ENCODE data around the gene GIGYF2.

Gene GIGYF2

DNA sequence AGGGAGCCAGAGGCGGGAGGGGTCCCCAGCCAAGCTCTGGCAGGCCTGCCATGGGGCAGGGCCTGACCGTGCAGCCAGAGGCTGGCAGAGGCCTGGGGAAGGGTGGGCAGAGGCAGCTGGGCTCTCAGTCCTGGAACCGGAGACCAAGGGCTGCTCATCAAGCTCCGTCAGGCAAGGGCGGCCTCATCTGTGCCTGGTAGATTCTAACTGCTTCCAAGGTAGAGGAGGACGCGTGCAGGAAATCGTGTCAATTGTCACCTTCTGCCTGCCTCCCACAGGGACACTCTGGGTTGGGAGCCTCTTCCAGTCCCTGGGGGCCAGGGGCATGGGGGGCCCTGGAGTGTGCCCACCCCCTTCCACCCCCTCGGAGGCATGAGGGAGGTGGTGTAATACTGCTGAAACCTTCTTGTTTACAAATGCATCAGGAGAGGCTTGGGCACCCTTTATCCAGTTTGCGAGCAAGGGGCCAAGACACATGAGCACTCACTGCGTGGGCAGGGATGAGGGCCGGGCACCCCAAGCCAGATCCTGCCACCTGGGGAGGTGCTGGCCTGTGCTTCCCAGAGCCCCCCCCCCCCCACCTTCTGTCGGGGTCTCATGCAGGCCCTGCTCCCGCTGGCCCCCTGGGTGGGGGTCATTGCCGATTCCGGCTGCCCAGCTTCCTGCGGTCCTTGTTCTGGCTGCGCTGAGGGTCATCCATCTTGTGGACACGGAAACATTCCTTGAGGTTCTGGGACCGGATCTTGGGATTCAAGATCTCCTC, 181.9 kb downstream of the GIGYF2 start:
- DNase-seq (ENCODE audit: low read depth), result no peak

- no peak for DNase-seq (ENCODE audit: low read depth)
Observed at GRCh38 chr2:232879618-232880494, 182.7 kb downstream of the GIGYF2 start.

DNA sequence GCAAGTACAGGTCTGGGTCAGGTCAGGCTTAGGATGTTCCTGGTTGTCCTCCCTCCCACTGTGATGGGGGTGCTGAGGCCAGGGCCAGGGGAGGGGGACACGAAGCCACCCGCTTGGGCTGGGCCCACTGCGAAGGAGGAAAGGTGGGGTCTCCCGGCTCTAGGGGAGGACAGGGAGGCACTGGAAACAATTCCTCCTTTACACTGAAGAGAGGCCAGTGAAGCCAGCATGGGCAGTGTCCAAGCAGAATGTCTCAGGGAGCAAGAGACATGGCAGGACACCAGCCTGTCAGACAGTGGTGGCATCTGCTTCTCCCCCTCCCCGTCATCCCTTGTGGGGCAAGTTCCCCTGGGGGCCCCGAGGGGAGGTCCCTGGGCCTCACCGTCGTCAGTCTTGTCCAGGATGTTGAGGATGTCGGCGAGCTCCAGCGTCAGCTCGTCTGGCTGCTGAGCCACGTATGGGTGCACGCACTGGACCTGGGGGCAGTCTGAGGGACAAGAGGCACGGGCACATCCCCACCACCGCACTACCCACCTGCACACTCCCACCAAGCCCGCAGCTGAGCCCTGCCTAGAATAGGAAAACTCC, 183.7 kb downstream of the GIGYF2 start:
- DNase-seq (ENCODE audit: low read depth), result no peak

DNA sequence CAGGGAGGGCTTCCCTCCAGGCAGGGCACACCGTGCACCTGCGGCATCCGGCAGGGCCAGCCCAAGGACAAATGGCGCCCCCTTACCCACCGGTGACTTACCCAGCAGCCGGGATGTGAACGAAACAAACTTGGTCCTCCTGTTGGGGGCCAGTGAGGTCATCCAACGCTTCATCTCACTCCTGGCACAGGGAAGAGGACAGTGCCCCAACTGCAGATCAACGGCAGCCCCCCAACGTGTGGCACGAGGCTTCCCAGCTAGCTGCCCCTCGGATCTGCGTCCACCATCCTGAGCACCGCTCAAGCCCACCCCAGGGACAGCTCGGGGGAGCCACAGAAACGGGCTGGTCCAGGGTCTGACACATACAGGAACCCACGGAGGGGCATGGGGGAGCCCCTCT, 185.0 kb downstream of the GIGYF2 start:
- DNase-seq (ENCODE audit: low read depth), result no peak

DNA sequence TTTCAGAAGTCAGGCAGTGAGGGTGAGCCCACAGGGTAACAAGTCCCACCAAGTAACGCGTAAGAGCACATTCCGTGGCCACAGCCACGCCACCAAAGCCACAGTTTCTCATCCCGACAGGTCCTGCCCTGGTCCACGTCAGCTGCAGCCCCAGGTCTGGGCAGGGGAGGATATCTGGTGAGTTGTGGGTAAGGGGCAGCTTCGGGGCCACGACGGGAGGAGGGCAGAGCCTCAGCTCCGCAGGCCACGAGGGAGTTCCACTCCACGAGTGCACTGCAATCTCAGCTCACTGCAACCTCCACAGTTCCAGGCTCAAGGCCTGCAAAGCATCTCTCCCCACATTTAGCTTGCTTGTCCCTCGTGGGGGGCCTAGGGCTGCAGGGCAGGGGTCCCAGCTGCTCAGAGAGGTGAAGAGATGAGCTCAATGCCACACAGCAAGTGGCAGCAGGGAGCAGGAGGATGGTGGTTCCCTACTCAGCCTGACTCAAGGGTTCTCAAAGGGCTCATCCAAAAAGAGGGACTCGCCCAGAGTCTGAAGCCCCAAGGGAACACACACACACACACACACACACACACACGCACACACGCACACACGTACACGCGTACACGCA, 185.5 kb downstream of the GIGYF2 start:
- DNase-seq (ENCODE audit: low read depth), result no peak

DNA sequence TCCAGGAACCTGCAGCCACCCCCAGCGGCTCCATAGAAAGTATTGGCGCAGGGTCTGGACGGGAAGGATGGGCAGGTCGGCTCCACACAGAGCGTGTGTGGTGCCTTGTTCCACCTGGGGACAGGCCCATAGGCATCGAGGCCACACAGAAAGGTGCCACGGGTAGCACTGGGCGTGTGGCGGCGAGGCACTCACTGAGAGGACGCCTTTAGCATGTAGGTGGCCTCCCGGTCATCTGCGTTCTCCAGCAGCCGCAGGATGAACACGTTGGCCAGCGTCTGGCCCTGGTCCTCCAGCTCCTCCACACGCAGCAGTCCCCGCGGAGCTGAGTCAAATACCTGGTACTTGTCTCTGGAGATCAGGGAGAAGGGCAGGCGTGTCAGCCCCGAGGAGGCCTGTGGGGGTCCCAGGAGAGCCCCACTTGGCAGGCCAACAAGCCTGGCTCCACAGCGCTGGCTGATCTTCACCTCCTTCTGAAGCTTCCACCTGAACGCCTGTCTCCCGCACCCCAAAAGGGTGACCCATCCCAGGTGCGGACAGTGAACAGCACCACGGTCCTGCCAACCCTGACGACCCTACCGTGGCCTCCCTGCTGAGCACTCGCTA, 186.1 kb downstream of the GIGYF2 start:
- no peak for DNase-seq (ENCODE audit: low read depth)

- DNase-seq (ENCODE audit: low read depth), result no peak
Observed at GRCh38 chr2:232884001-232884421, 186.9 kb downstream of the GIGYF2 start.

GRCh38 chr2:232884549-232885263, 187.6 kb downstream of the GIGYF2 start:
- no peak for DNase-seq (ENCODE audit: low read depth)

DNA sequence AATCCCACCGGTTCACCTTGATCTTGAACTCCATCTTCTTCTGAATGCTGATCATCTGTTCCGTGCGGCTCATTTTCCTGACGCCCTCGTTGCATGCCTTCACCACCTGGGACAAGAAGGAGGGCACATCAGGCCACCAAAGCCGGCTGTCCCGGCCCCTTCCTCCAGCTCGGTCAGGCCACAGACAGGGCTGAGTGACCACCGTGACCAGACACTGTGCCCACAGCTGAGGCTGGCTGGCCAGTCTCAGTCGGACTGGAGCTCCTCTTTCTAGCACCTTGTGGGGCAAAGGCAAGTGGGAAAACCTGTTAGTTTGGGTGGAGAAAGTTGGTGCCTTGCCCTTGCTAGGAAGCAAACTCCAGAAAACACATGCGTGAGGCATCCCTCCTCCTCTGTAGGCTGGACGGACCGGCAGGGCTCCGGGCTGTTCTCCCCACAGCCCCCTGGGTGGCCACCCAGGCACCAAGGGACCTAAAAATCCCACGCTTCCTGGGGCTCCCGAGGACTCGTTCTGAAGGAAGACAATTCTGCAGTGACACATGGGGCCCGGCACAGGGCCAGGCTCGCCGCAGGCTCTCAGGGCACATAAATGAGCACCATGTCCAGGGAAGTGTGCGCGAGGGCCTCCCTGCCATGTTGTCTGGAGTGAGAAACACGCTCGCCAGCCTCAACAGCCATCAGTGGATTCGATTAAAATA, 188.3 kb downstream of the GIGYF2 start:
- DNase-seq (ENCODE audit: low read depth), result no peak

DNA sequence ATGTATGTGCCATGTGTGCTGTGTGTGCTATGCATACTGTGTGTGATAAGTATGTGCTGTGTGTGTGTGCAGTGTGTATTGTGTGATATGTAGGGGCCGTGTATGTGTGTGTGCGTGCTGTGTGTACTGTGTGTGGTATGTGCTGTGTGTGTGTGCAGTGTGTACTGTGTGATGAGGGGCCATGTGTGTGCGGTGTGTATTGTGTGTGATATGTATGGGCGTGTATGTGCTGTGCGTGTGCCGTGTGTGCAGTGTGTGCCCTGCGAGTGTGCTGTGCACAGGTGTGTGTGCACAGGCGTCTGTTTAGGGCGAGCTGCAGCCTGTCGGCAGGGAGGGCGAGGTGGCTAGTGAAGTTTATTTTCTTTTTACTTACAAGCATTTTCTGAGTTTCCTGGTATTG, 189.0 kb downstream of the GIGYF2 start:
- DNase-seq (ENCODE audit: low read depth), result no peak

DNA sequence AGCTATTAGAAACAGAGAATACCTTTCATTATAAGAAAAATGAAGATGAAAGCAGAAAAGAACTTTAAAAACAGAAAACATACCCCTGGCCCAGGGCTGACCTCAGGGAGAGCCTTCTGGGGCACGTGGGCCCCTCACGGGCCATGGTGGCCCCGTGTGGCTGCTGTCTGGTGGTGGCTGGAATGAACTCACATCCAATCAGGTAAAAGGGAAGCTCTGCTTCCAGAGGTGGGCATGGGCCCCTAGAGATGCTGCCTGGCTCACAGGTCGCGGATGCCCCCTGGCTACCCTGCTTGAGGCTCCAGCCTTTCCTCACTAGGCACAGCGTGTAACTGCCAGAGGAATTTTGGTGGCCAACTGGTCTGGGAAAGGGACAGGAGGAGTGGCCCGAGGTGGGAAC, 189.5 kb downstream of the GIGYF2 start:
- no peak for DNase-seq (ENCODE audit: low read depth)

GRCh38 chr2:232887171-232887850, 190.2 kb downstream of the GIGYF2 start:
- peak; percentile 12 for DNase-seq (ENCODE audit: low read depth)

DNA sequence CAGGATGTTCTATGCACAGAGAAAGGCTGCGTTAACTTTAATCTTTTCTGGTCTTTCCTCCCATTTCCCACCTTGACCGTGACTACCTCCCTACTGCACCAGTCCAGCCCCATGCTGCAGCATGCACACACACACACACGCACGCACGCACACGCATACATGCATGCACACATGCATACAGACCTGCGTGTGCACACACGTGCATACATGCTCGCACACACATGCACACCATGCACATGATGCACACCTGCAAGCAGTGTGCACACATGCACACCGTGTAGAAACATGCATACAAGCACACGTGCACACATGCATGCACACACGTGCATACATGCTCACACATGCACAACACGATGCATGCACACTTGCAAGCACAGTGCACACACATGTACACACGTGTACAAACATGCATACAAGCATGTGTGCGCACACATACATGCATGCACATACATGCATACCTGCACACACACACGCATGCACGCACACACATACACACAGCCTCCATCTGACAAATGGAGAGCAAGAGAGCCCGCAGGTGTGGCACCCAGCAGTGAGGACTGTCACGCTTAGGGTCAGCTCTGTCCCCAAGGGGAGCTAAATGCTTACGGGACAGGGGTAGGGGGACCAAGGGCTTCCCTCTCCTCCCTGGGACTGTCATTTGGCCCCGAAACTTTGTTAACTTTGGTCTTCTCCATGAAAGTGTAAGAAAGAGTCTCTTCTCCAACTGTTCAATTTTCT, 191.1 kb downstream of the GIGYF2 start:
- no peak for DNase-seq (ENCODE audit: low read depth)

GRCh38 chr2:232888839-232889529, 191.9 kb downstream of the GIGYF2 start:
- no peak for DNase-seq (ENCODE audit: low read depth)

- no peak for DNase-seq (ENCODE audit: low read depth)
Observed at GRCh38 chr2:232889876-232890401, 192.8 kb downstream of the GIGYF2 start.

GRCh38 chr2:232890536-232890895, 193.4 kb downstream of the GIGYF2 start:
- no peak for DNase-seq (ENCODE audit: low read depth)

GRCh38 chr2:232890896-232891601, 193.9 kb downstream of the GIGYF2 start:
- peak; percentile 37 for DNase-seq (ENCODE audit: low read depth)

DNA sequence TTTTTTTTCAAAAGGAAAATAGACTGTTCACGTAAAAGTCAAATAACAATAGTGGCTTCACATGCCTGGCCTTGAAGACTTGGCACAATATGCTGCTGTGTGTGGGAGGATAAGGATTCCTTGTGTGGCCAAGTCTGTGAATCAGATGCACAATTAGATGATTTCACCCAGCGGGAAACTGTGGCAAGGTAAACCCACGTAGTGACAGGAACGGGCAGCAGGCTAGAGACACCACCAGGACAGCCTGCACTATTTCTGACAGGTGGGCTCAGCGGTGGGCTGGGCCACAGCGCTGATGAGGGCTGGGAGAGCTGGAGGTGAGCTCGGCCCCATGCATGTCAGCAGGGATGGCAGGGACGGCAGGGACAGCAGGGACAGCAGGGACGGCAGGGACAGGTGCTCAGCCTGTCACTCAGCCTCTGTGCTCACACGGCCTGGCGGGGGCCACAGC, 194.5 kb downstream of the GIGYF2 start:
- DNase-seq (ENCODE audit: low read depth), result peak; percentile 79

Data from amniotic epithelial cell (primary cell).